Thoracic aorta (tissue), 2 donors: ENCODE data around the gene SUCNR1. TPM values are rescaled to one million over a fixed set of nuclear protein-coding genes. Genes with fewer than 3 reads are reported as not detected.
A peak's percentile ranks its signal among the peaks of the same experiment; 100 is the strongest.
"Not testable (repeated sequence)": the region's sequence is repeated elsewhere in the genome, so short reads cannot be mapped to it uniquely, and the experiment has no call there.

Source experiments
- ATAC-seq: fragments of 150-250 bp; one replicate; pipeline ENCODE4 v1.8.0; 2017; ENCODE audit warnings: low read depth; ENCODE audit not compliant: insufficient number of reproducible peaks, low FRiP score
- DNase-seq: peaks from one replicate; pipeline ENCODE4 v3.0.0-alpha.2; 2020; ENCODE audit warnings: low spot score
- H3K27ac ChIP-seq, 2 donors: fragments of 200-600 bp; sonication (generic); 1 replicate in 1 of 2; 2 replicates in 1 of 2; pipeline ENCODE4 v1.5.1; 2016; ENCODE audit warnings: mild to moderate bottlenecking in 2 of 2, moderate library complexity in 2 of 2
- H3K27me3 ChIP-seq: fragments of 200-600 bp; sonication (generic); replicated peaks from 2 replicates; pipeline ENCODE4 v1.6.0; 2016; ENCODE audit warnings: mild to moderate bottlenecking; ENCODE audit not compliant: insufficient read depth
- H3K36me3 ChIP-seq: fragments of 200-600 bp; sonication (generic); one replicate; pipeline ENCODE4 v1.5.1; 2016
- H3K4me1 ChIP-seq, 2 donors: fragments of 200-600 bp; sonication (generic); 1 replicate in 1 of 2; 2 replicates in 1 of 2; pipeline versions ENCODE4 v1.5.1 to v1.6.0; 2016; ENCODE audit warnings: low read depth in 2 of 2, mild to moderate bottlenecking in 1 of 2; ENCODE audit not compliant: control insufficient read depth in 1 of 2
- H3K4me3 ChIP-seq: fragments of 200-600 bp; sonication (generic); 2 replicates; pipeline ENCODE4 v1.5.1; 2016; ENCODE audit warnings: mild to moderate bottlenecking
- H3K9me3 ChIP-seq: fragments of 200-600 bp; sonication (generic); 2 replicates; pipeline ENCODE4 v1.5.1; 2016
- CTCF ChIP-seq: fragments of 200-600 bp; sonication (generic); IDR thresholded peaks from one replicate; pipeline ENCODE4 v1.5.1; 2019; ENCODE audit warnings: antibody characterized with exemption
- total RNA-seq, 2 donors: library from RNA; depleted of rRNA; stranded (reverse); fragments of >200 nt; gene quantifications; one replicate each; pipeline versions ENCODE4 v1.1.0 to v1.2.3, GENCODE V29; 2016

The SUCNR1 gene
- total RNA-seq, 2 donors from 2014 or later = 3.2 to 10.7 TPM

DNA sequence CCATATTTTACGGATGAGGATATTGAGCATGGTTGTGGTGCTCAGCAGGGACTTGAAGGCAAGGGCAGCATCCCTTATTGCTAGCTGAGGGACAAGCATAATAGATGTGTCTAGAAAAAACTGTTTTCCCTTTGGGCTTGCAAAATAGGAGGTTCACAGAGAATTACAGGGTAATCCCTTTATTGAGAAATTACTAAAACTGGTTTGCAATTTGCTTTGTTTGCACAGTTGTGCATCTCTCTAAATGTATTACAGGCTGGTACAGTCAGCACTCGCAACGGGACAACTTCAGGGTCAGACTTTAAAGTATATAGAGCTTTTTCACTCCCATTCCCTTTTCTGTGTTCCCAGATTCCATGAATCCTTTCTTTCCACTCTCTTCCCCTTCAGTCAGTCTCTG is 51.3 kb downstream of the SUCNR1 start:
- DNase-seq (no peak), ATAC-seq (no peak)
- Histone ChIP-seq H3K27me3 (no peaks in the 10 kb centered on the region), H3K27ac (no peak overlapping the region), H3K4me3 (no peak overlapping the region), H3K4me1 (peaks cover 9 to 35% of the 10 kb centered on the region in 2 donors), H3K9me3 (no peaks in the 10 kb centered on the region), H3K36me3 (no peaks in the 10 kb centered on the region)
- no peak for TF ChIP-seq CTCF

- Histone ChIP-seq H3K27ac (peak overlapping the region in 1 of 2 donors; percentile 57), H3K4me3 (no peak overlapping the region), H3K27me3 (no peaks in the 10 kb centered on the region), H3K9me3 (no peaks in the 10 kb centered on the region), H3K36me3 (no peaks in the 10 kb centered on the region), H3K4me1 (peaks cover 9 to 35% of the 10 kb centered on the region in 2 donors)
- TF ChIP-seq CTCF = no peak
- ATAC-seq = no peak
- DNase-seq = no peak
These were observed 52.0 kb downstream of the SUCNR1 start for GRCh38 chr3:151925419-151925818.

GRCh38 chr3:151925876-151926275 is 52.4 kb downstream of the SUCNR1 start:
- H3K9me3 ChIP-seq = no peaks in the 10 kb centered on the region
- H3K27ac ChIP-seq = peak overlapping the region in 1 of 2 donors; percentile 57
- no peaks in the 10 kb centered on the region for H3K27me3 ChIP-seq
- peaks cover 9 to 39% of the 10 kb centered on the region in 2 donors for H3K4me1 ChIP-seq
- no peaks in the 10 kb centered on the region for H3K36me3 ChIP-seq
- no peak for TF ChIP-seq CTCF
- ATAC-seq (peak; percentile 74), DNase-seq (no peak)
- no peak overlapping the region for H3K4me3 ChIP-seq

DNA sequence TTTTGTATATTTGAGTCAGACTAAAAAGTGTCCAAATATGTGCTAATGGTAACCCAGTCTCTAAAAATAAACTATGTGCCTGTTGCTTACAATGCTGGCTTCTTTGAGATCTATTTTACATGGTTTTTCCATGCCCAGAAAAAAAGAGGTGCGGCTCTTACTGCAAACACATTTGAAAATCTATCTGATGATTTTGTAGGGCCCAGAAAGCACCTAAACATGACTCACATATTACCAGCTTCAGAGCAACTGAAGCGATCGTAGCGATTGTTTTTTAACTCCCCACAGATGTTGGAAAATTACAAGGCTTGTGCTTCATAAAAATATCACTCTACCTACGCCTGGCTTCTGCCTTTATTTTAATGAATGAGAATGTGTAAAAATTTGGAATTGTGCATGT is 53.5 kb downstream of the SUCNR1 start:
- ATAC-seq = peak; percentile 59
- no peak for DNase-seq
- Histone ChIP-seq H3K27ac (peak overlapping the region in 1 of 2 donors; percentile 57), H3K4me3 (peak overlapping the region; percentile 39), H3K9me3 (no peaks in the 10 kb centered on the region), H3K4me1 (peaks cover 9 to 48% of the 10 kb centered on the region in 2 donors), H3K36me3 (no peaks in the 10 kb centered on the region), H3K27me3 (no peaks in the 10 kb centered on the region)
- TF ChIP-seq CTCF = no peak

- H3K27ac ChIP-seq, ATAC-seq, H3K27me3 ChIP-seq, H3K9me3 ChIP-seq, H3K36me3 ChIP-seq, DNase-seq, H3K4me3 ChIP-seq: not testable (repeated sequence)
- peaks cover 9 to 52% of the 10 kb centered on the region in 2 donors for H3K4me1 ChIP-seq
These were observed 54.6 kb downstream of the SUCNR1 start for GRCh38 chr3:151927915-151928525.

GRCh38 chr3:151931171-151931570 is 57.7 kb downstream of the SUCNR1 start:
- H3K27ac ChIP-seq = peak overlapping the region; percentile 7 to 35
- TF ChIP-seq CTCF = no peak
- H3K36me3 ChIP-seq = no peaks in the 10 kb centered on the region
- no peak for ATAC-seq
- peaks cover 6 to 33% of the 10 kb centered on the region in 2 donors for H3K4me1 ChIP-seq
- no peaks in the 10 kb centered on the region for H3K9me3 ChIP-seq
- no peaks in the 10 kb centered on the region for H3K27me3 ChIP-seq
- H3K4me3 ChIP-seq = no peak overlapping the region
- DNase-seq = no peak
